NCI-H526 (cell line): ENCODE measurements around the gene METTL22.
A peak's percentile ranks its signal among the peaks of the same experiment; 100 is the strongest.

ENCODE experiments used
- DNase-seq, 2 experiments: peaks; one replicate each; lab custom pipeline; 2025; lab: John Stamatoyannopoulos, UW

Gene METTL22

DNA sequence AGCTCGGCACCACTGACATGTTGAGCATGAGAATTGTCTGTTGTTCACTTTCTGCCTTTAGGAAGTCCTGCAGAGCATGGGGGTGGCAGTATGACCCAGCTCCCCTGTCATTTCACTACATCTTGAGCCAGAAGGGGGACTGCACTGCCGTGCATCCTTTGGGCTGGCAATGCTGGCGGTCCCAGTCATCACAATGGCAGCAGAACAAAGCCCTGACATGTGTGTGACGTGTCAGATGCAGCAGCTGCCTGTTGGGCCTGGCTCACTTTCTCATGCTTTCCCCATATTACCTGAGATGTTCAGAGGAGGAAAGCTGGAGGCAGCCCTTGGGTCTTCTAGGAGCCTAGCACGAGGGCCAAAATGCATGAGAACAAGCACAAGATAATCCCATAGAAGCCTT is 46.6 kb downstream of the METTL22 start:
- no peak for DNase-seq

- no peak for DNase-seq
Observed at GRCh38 chr16:8669481-8669880, 48.0 kb downstream of the METTL22 start.

- no peak for DNase-seq
Observed at GRCh38 chr16:8670014-8670560, 48.6 kb downstream of the METTL22 start.

DNA sequence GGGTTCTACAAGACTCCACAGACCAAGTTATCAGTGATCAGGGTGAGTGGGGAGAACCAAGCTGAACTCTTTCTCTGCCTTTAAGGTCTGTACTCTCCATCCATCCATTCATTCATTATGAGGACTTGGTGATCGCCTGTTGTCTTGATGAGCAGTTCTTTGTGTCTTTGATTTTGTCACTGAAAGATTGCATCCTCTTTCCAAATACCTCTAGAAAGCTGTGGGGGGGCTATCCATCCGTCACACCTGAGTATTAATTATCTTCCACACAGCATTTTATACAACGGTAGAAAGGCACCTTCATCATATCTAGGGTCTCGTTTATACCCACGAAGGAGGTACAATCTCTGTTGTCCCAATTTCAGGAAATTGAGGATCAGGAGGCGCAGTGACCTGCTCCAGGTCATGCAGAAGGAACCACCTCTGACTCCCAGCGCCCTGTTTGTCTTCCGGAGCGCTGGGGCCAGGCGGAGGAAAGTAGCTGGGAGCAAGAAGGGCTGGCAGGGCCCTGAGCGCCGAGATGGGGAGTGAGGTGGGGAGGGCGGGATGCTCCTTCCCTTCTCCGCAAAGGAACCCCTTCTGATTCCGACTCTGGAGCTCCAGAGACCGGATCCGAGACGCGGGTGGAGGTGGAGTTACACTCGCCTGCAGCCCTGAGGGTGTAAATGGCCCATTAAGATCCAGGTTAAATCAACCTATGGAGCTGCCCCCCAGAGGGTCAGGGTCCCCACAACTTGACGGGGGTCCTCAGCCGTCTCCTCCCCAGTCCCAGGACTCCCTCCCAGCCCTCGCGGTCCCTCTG is 52.3 kb downstream of the METTL22 start:
- peak in 1 of 2 experiments; percentile 51 for DNase-seq

DNA sequence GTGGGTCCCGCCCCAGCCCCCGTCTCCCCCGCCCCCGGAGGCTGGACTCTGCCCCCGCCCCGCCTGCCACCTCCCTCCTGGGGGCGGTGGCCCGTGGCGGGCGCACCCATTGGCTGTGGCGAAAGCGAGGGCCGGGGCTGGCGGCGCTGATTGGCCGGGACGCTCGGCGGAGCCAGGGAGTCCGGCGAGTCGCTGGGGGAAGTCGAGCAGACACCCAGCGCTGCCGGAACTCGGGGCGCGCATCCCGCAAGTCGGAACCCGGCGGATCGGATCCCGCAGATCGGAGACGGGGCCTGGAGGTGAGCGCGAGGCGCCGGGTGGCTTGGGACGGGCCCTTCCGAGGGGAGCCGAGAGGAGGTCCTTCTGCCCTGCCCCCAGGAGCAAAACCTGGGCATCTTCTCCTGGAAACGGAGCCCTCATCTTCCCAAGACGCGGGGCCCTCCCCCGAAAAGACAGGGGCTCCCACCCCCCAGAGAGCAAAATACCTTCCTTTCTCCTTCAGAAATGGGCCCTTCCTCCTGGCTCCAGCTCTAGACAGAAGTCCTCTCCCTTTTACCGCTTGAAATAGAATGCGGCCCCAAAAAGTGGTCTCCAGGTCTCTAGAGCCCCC is 53.0 kb downstream of the METTL22 start, which contains the start of gene ABAT:
Gene ABAT (plus strand): TSS at position 205 of the 610 bp plus-strand sequence. CDS start 61,123 bp downstream, outside the sequence.
- DNase-seq = peak; percentile 45 to 90

- no peak for DNase-seq
Observed at GRCh38 chr16:8675183-8676159, 54.0 kb downstream of the METTL22 start.

- DNase-seq = no peak
Observed at GRCh38 chr16:8676160-8676547, 54.7 kb downstream of the METTL22 start.

DNA sequence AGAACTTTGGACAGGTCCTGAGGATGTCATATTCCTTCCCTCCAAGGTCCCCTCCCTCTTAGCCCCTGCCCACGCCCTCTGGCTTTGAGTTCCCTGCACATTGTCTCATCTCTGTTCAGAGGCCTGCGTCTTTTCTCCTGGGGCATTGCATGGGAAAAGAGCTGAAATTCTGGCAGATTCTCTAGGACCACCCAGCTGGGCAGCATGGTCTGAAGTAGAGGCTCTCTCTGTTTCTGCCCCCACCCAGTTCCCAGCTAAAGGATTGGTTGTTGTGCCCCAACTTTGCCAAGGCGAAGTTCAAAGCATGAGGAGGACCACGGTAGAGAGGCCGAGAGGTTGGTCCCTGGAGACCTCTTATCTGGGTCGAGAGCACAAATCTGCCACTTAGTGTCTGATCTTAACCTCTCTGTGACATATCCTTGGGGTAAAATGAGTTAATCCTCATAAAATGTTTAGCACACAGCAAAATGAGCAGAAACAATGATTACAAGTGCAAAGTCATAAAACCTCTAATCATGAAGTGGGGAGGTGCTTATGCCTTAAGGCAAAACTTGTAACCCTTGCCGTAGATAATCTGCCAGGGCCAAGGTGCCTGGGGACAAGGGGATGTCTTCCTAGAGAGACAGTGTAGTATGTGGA is 55.4 kb downstream of the METTL22 start:
- DNase-seq = no peak

GRCh38 chr16:8677481-8677880 is 56.0 kb downstream of the METTL22 start:
- DNase-seq = no peak

DNA sequence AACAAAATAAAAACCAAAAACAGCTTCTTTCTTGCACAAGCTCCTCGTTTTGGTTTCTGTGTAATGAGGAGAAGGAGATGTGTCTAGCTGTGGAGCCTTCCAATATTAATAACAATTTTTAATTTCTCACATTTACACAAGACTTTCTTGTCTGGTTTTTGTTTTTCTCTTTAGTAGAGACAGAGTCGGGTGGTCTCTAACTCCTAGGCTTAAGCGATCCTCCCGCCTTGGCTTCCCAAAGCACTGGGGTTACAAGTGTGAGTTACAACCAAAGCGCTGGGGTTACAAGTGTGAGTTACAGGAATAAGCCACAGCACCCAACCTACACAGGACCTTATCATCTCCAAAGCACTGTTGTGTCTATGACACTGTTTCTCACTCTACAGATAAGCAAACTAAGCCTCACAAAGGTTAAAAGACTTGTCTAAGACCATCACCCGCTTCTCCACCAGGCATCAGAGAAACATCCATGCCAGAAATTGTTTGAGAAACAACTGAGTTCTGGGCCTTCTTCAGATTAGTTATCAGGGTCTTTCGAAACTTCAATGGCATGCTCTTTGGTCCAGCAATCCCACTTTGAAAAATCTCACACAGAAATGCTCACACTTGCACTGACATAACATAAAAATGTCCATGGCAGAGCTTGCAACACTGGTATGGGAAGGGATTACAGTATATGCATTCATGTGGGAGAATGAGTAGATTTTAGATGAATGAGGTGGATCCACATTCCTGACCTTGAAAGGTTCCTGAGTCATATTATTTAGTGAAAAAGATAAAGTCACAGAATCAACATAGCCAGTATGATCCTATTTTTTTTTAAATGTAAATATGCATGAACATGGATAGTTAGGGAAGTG is 56.8 kb downstream of the METTL22 start:
- DNase-seq = no peak

DNA sequence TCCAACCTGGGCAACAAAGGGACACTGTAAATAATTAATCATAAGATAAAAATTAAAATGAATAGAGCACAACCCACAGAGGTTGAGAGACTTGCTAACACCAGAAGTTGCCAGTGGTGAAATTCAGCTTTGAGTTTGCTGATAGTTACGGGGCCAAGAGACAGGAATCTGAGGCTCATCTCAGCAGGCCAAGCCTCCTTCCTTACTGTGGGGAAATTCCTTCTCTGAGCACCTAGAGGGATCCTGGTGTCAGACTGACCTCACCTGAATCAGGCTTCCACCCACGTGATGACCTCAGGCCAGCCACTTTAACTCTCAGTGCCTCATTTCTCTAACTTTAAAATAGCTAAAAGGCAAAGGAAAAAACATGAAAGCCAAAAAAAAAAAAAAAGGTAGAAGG is 57.7 kb downstream of the METTL22 start:
- no peak for DNase-seq

- no peak for DNase-seq
Observed at GRCh38 chr16:8682551-8683259, 61.2 kb downstream of the METTL22 start.

DNA sequence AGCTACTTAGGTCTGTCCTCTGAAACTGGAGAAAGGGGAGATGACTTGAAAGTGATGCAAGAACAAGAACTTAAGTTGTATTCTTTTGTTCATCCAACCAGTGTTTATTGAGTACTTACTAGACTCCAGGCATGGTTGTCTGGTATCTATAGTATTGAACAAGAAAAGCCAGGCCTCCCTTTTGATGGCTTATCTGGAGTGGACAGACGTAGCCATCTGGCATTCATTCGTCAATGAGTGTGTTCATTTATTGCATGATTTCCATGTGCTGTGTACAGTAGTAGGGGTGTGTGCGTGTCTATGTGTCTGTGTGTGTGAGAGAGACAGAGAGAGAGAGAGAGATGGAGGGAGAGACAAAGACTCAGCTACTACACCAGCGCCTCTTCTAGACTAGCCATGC is 62.1 kb downstream of the METTL22 start:
- no peak for DNase-seq

- DNase-seq = no peak
Observed at GRCh38 chr16:8685617-8686016, 64.1 kb downstream of the METTL22 start.

DNA sequence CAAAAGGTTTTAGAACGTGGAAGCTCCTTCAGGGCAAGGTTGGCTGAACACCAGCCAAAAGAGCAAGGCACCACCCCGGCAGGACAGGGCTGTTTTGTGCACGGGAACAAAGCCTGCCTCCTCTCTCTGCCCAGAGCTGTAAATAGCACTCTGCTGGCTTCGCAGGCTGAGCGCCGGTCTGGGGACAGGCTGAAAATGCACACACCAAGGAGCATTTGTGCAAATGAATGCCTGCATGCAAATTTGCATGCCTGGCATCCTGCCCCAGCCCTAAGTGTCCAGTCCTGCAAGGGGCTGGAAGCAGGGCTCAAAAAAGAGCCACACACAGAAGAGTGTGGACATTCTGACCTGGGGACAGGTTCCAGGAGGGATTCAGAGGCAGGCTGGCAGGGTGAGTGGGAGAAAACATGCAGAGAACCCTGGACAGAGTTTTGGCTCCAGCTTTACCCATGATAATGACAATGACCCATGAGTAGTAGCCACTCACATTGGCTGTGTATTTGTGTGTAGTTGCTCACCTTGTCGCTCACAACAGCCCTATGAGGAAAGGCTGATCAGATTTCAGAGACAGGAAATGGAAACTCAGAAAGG is 64.6 kb downstream of the METTL22 start:
- DNase-seq = peak in 1 of 2 experiments; percentile 48

DNA sequence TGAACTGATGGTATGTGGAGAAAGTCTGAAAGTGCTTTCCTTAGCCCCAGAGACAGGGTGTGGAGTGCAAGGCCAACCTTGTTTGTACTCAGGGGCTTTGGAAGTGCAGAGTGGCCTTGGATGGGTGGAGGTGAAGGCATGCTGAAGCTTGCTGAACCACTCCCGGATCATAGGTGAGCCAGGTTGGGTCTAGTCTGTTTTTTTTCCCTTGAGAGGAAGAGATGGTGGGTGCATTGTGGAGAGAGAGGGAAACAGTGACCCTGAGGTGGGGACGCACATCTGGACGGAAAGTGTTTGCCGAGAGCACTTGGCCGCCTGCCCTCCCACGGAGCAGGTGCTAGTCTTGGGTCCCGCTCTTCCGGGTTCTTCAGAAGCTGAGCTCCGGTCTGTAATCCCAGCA is 65.4 kb downstream of the METTL22 start:
- DNase-seq = no peak

DNA sequence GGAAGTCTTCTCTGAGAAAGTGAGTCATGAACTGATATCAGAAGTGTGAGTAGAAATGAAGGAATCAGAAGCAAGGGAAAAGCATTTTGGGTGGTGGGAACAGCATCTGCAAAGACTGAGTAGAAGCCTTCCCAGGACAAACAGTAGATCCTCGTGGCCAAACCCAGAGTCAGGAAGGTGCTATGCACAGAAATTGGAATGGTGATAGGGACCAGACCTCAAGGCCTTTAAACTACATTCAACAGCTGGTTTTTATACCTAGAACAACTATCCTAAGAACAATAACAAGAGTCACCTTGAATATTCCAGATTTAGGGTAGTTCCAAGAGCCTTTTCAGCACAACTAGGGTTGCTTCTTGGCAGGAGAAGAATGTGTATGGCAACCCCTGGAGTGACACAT is 68.2 kb downstream of the METTL22 start:
- DNase-seq = no peak

GRCh38 chr16:8691728-8692127 is 70.2 kb downstream of the METTL22 start:
- DNase-seq = no peak
